ENCODE measurements around the gene ATP6AP1.

DNA sequence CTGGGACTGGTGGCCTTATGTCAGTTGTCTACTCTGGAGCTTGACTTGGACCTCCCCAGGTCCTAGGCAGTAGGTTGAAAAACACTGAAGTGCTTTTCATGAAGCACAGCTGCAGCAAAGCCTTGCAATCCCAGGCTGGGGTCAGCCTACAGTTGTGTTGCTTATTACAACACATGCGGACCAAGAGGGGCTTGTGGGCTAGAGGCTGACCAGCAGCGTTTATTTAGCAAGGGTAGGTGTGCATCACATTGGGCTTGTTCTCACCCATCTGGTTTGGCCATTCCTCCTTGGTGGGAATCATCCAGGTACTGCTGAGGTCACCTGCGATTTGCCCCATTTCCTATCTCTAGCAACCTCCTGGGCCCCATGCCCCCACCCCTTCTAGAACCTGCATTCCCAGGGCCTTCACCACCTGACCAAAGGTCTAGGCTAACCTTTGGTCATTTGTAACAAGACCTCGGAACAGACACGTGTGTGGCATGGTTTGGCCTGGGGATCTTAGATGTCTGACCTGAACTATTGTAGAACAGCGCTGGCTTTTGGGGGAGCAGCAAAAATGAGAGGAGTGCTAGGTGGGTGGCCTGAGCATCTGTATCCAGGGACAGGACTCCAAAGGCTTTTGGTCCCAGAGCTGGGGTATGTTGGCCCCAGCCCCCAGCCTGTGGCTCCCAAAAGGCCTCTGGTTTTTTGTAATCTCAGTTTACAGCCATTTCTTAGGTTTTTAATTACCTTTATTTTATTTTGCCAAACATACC lies 27.3 kb upstream of the ATP6AP1 start:
- TF ChIP-seq, protein P1, sequence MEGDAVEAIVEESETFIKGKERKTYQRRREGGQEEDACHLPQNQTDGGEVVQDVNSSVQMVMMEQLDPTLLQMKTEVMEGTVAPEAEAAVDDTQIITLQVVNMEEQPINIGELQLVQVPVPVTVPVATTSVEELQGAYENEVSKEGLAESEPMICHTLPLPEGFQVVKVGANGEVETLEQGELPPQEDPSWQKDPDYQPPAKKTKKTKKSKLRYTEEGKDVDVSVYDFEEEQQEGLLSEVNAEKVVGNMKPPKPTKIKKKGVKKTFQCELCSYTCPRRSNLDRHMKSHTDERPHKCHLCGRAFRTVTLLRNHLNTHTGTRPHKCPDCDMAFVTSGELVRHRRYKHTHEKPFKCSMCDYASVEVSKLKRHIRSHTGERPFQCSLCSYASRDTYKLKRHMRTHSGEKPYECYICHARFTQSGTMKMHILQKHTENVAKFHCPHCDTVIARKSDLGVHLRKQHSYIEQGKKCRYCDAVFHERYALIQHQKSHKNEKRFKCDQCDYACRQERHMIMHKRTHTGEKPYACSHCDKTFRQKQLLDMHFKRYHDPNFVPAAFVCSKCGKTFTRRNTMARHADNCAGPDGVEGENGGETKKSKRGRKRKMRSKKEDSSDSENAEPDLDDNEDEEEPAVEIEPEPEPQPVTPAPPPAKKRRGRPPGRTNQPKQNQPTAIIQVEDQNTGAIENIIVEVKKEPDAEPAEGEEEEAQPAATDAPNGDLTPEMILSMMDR (optimal IDR thresholded peaks at IDR 0.05 in 1 of 3, IDR thresholded peaks at IDR 0.05 in 1 of 3, conservative IDR thresholded peaks at IDR 0.05 in 1 of 3; ENCODE audit: extremely low read depth in 1 of 3, insufficient read depth in 2 of 3, low read length in 3 of 3): no peak
- TF ChIP-seq EZH2 (IDR thresholded peaks at IDR 0.05; ENCODE audit: low read length): no peak

Measured in keratinocyte (primary cell).